Measurements from ENCODE around the gene ATG4B. TPM values are rescaled to one million over a fixed set of nuclear protein-coding genes. Genes with fewer than 3 reads are reported as not detected.

Gene ATG4B
- total RNA-seq, 1 donor from 2014 or later = 120 TPM

GRCh38 chr2:241703032-241703604, 65.6 kb downstream of the ATG4B start:
- DNase-seq (ENCODE audit: low read depth) = no peak
- Histone ChIP-seq H3K36me3 (ENCODE audit: control insufficient read depth, insufficient read depth, low read length) (no peaks in the 10 kb centered on the region), H3K27me3 (ENCODE audit: control insufficient read depth, insufficient read depth, low read length) (no peaks in the 10 kb centered on the region), H3K4me3 (ENCODE audit: low read depth, low read length) (peak overlapping the region; percentile 61)
- no peak for TF ChIP-seq CTCF (IDR thresholded peaks at IDR 0.05; ENCODE audit: insufficient read depth, low read length, poor library complexity, severe bottlenecking)

- H3K27me3 ChIP-seq (ENCODE audit: control insufficient read depth, insufficient read depth, low read length) = no peaks in the 10 kb centered on the region
- TF ChIP-seq CTCF (IDR thresholded peaks at IDR 0.05; ENCODE audit: insufficient read depth, low read length, poor library complexity, severe bottlenecking) = no peak
- no peak for DNase-seq (ENCODE audit: low read depth)
- H3K36me3 ChIP-seq (ENCODE audit: control insufficient read depth, insufficient read depth, low read length) = peaks cover 2% of the 10 kb centered on the region
- no peak overlapping the region for H3K4me3 ChIP-seq (ENCODE audit: low read depth, low read length)
Observed at GRCh38 chr2:241706537-241706936, 69.0 kb downstream of the ATG4B start.

- DNase-seq (ENCODE audit: low read depth) = no peak
- Histone ChIP-seq H3K4me3 (ENCODE audit: low read depth, low read length) (no peak overlapping the region), H3K36me3 (ENCODE audit: control insufficient read depth, insufficient read depth, low read length) (peaks cover 2% of the 10 kb centered on the region), H3K27me3 (ENCODE audit: control insufficient read depth, insufficient read depth, low read length) (no peaks in the 10 kb centered on the region)
- TF ChIP-seq CTCF (IDR thresholded peaks at IDR 0.05; ENCODE audit: insufficient read depth, low read length, poor library complexity, severe bottlenecking) = no peak
Observed at GRCh38 chr2:241708879-241709278, 71.4 kb downstream of the ATG4B start.

GRCh38 chr2:241719093-241719492, 81.6 kb downstream of the ATG4B start:
- no peaks in the 10 kb centered on the region for H3K36me3 ChIP-seq (ENCODE audit: control insufficient read depth, insufficient read depth, low read length)

GRCh38 chr2:241720099-241720498, 82.6 kb downstream of the ATG4B start:
- no peak for DNase-seq (ENCODE audit: low read depth)
- Histone ChIP-seq H3K4me3 (ENCODE audit: low read depth, low read length) (no peak overlapping the region), H3K27me3 (ENCODE audit: control insufficient read depth, insufficient read depth, low read length) (no peaks in the 10 kb centered on the region), H3K36me3 (ENCODE audit: control insufficient read depth, insufficient read depth, low read length) (no peaks in the 10 kb centered on the region)
- no peak for TF ChIP-seq CTCF (IDR thresholded peaks at IDR 0.05; ENCODE audit: insufficient read depth, low read length, poor library complexity, severe bottlenecking)

More at GRCh38 chr2:241719093-241719492, 81.6 kb downstream of the ATG4B start:
- TF ChIP-seq CTCF (IDR thresholded peaks at IDR 0.05; ENCODE audit: insufficient read depth, low read length, poor library complexity, severe bottlenecking) = no peak
- H3K4me3 ChIP-seq (ENCODE audit: low read depth, low read length) = no peak overlapping the region
- H3K27me3 ChIP-seq (ENCODE audit: control insufficient read depth, insufficient read depth, low read length) = no peaks in the 10 kb centered on the region
- no peak for DNase-seq (ENCODE audit: low read depth)

- Histone ChIP-seq H3K27me3 (ENCODE audit: control insufficient read depth, insufficient read depth, low read length) (no peaks in the 10 kb centered on the region), H3K4me3 (ENCODE audit: low read depth, low read length) (no peak overlapping the region), H3K36me3 (ENCODE audit: control insufficient read depth, insufficient read depth, low read length) (peaks cover under 1% of the 10 kb centered on the region)
- TF ChIP-seq CTCF (IDR thresholded peaks at IDR 0.05; ENCODE audit: insufficient read depth, low read length, poor library complexity, severe bottlenecking) = no peak
- no peak for DNase-seq (ENCODE audit: low read depth)
Observed at GRCh38 chr2:241720560-241720959, 83.1 kb downstream of the ATG4B start.
